Measurements from ENCODE around the gene STXBP3. TPM values are rescaled to one million over a fixed set of nuclear protein-coding genes. Genes with fewer than 3 reads are reported as not detected.

Gene STXBP3
- total and polyA plus RNA-seq, 2 experiments from 2014 or later = 34.1 to 74.0 TPM

DNA sequence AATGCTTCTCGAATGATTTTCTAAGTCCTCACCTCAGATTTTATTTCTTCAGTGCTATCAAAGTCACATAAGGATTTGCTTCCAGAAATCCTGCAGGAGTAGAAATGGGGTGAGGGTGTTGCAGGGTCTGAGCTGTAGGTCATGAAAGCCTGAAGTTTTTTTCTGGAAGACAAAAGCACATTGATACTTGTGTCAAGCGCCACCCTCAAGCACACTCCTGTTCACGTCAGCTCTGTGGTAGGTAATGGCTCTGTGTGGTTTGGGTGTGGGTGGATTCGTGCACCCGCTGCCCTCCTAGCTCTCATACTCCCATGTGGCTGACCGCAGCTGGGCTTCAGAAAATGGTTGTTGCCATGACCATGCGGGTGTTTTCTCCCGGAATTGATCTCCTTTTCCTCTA lies 70.5 kb downstream of the STXBP3 start:
- DNase-seq (ENCODE audit: low read depth in 1 of 2, low spot score in 1 of 2) = peak in 1 of 2 donors; percentile 72
- no peaks in the 10 kb centered on the region for H3K27me3 ChIP-seq
- H3K27ac ChIP-seq = no peak overlapping the region
- no peak overlapping the region for H3K4me3 ChIP-seq
- no peaks in the 10 kb centered on the region for H3K9me3 ChIP-seq (ENCODE audit: low read depth)
- no peaks in the 10 kb centered on the region for H3K36me3 ChIP-seq
- TF ChIP-seq, protein P1, sequence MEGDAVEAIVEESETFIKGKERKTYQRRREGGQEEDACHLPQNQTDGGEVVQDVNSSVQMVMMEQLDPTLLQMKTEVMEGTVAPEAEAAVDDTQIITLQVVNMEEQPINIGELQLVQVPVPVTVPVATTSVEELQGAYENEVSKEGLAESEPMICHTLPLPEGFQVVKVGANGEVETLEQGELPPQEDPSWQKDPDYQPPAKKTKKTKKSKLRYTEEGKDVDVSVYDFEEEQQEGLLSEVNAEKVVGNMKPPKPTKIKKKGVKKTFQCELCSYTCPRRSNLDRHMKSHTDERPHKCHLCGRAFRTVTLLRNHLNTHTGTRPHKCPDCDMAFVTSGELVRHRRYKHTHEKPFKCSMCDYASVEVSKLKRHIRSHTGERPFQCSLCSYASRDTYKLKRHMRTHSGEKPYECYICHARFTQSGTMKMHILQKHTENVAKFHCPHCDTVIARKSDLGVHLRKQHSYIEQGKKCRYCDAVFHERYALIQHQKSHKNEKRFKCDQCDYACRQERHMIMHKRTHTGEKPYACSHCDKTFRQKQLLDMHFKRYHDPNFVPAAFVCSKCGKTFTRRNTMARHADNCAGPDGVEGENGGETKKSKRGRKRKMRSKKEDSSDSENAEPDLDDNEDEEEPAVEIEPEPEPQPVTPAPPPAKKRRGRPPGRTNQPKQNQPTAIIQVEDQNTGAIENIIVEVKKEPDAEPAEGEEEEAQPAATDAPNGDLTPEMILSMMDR (IDR thresholded peaks at IDR 0.05; ENCODE audit: low read depth, low read length) = no peak
- peaks cover 5% of the 10 kb centered on the region for H3K4me1 ChIP-seq (ENCODE audit: low read depth)

DNA sequence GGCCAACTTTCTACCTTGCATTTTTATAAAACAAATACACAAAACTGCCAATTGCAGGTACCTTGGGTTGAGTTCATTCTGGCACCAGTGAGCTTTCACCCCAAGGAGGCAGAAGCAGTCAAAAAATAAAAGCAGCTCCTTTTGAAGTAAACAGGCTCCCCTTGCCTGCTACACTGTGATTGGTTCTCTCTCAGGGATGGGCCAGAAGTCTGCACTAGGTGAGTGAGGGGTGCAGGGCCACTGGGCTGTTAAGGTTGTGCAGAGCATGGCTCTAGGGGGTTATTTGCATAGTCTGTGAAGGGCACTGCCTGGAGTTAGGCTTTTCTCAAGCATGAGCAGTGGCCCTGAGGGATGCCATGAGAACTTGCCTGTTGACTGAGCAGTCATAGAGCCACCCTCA lies 71.3 kb downstream of the STXBP3 start:
- no peaks in the 10 kb centered on the region for H3K9me3 ChIP-seq (ENCODE audit: low read depth)
- H3K27ac ChIP-seq = no peak overlapping the region
- H3K36me3 ChIP-seq = no peaks in the 10 kb centered on the region
- TF ChIP-seq, protein P1 (IDR thresholded peaks at IDR 0.05; ENCODE audit: low read depth, low read length) = no peak
- H3K4me1 ChIP-seq (ENCODE audit: low read depth) = peaks cover 5% of the 10 kb centered on the region
- no peaks in the 10 kb centered on the region for H3K27me3 ChIP-seq
- no peak overlapping the region for H3K4me3 ChIP-seq
- no peak for DNase-seq (ENCODE audit: low read depth in 1 of 2, low spot score in 1 of 2)

DNA sequence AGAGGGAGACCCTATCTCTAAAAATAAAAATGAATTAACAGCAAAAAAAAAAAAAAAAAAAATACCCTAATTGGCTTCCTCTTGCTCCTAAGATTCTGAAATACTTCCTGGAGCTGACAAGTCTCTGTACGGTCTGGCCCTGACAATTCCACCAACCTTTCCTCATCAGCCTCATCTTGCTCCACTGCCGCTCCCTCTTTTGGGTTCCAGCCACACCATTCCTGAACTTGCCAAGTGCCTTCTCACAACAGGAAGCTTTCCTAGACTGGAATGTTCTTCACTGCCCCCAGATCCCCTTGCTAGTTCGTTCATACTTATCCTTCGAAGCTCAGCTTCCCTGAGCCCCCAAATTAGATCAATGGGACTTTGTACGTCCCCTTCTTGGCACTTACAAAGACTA lies 73.4 kb downstream of the STXBP3 start:
- DNase-seq (ENCODE audit: low read depth in 1 of 2, low spot score in 1 of 2) = peak in 1 of 2 donors; percentile 37
- H3K27ac ChIP-seq = no peak overlapping the region
- no peaks in the 10 kb centered on the region for H3K9me3 ChIP-seq (ENCODE audit: low read depth)
- H3K27me3 ChIP-seq = no peaks in the 10 kb centered on the region
- peaks cover 5% of the 10 kb centered on the region for H3K4me1 ChIP-seq (ENCODE audit: low read depth)
- no peaks in the 10 kb centered on the region for H3K36me3 ChIP-seq
- TF ChIP-seq, protein P1 (IDR thresholded peaks at IDR 0.05; ENCODE audit: low read depth, low read length) = no peak
- H3K4me3 ChIP-seq = no peak overlapping the region

DNA sequence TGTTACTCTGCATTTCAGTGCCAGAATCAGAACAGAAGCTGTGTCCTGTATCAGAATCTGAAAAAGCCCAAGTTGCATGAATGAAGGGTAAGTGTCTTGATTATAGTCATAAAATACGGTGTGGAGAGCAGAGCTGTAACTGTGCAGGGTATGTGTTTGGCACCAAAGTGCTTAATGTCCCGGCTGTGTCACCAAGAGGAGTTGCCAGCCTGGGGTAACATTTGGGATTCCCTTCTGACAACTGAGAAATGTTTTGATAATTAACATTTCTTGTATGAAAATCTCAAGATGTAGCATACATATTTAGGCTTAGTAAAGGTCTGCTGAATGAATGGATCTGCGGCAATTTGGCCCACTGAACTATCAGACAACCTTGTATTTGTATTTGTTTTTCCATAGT lies 77.2 kb downstream of the STXBP3 start:
- no peak for DNase-seq (ENCODE audit: low read depth in 1 of 2, low spot score in 1 of 2)
- Histone ChIP-seq H3K27ac (no peak overlapping the region), H3K27me3 (no peaks in the 10 kb centered on the region), H3K9me3 (ENCODE audit: low read depth) (peaks cover 2% of the 10 kb centered on the region), H3K4me3 (no peak overlapping the region), H3K4me1 (ENCODE audit: low read depth) (peaks cover 4% of the 10 kb centered on the region), H3K36me3 (no peaks in the 10 kb centered on the region)
- TF ChIP-seq, protein P1 (IDR thresholded peaks at IDR 0.05; ENCODE audit: low read depth, low read length) = no peak

DNA sequence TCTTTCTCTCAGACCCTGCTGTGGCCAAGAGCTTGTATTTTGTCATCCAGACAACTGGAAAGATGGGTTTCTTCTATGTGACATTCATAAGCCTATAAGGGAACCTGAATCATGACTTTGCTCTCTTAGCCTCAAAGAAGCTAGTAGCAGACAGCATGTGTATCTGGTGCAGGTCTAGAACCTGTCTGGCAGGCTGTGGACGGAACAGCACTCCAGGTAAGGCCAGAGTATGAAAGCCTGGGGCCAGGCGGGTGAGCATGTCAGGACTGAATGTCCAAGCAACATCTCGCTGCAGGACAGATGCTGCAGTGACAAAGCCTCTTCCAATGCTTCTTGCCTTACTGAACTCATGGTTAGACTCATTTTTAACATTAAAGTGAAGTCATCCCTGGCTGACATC lies 77.6 kb downstream of the STXBP3 start:
- Histone ChIP-seq H3K27me3 (no peaks in the 10 kb centered on the region), H3K4me1 (ENCODE audit: low read depth) (peaks cover 4% of the 10 kb centered on the region), H3K4me3 (no peak overlapping the region), H3K9me3 (ENCODE audit: low read depth) (peaks cover 2% of the 10 kb centered on the region), H3K27ac (no peak overlapping the region), H3K36me3 (no peaks in the 10 kb centered on the region)
- TF ChIP-seq, protein P1 (IDR thresholded peaks at IDR 0.05; ENCODE audit: low read depth, low read length) = no peak
- no peak for DNase-seq (ENCODE audit: low read depth in 1 of 2, low spot score in 1 of 2)
